ENCODE data around the gene GAS2.

GAS2 gene

GRCh38 chr11:22780952-22781593 is 114.7 kb downstream of the GAS2 start:
- Histone ChIP-seq H2AFZ (ENCODE audit: low read length) (no peak overlapping the region), H3K4me1 (ENCODE audit: low read length) (peaks cover 31% of the 10 kb centered on the region), H3K4me2 (ENCODE audit: low read depth, low read length) (no peak overlapping the region), H3K27me3 (replicated peaks; ENCODE audit: insufficient read depth, low read length) (no peaks in the 10 kb centered on the region), H3K36me3 (replicated peaks; ENCODE audit: insufficient read depth, low read length) (no peaks in the 10 kb centered on the region), H3K9me3 (replicated peaks; ENCODE audit: insufficient read depth, low read length) (no peaks in the 10 kb centered on the region), H3K27ac (ENCODE audit: low read length) (no peak overlapping the region), H3K79me2 (ENCODE audit: low read length) (peaks cover 66% of the 10 kb centered on the region), H3F3A (ENCODE audit: insufficient read depth, low read length) (peaks cover 18% of the 10 kb centered on the region), H4K20me1 (ENCODE audit: insufficient read depth, low read length) (no peaks in the 10 kb centered on the region), H3K9me2 (replicated peaks; ENCODE audit: insufficient read depth, low read length) (no peaks in the 10 kb centered on the region), H3K4me3 (ENCODE audit: low read length) (no peak overlapping the region), H3K9ac (ENCODE audit: low read length) (no peak overlapping the region)
- TF ChIP-seq EZH2 (optimal IDR thresholded peaks at IDR 0.05; ENCODE audit: low read depth, low read length) (no peak), EZH2phosphoT487 (IDR thresholded peaks at IDR 0.05; ENCODE audit: low read length) (no peak), CTCF (IDR thresholded peaks at IDR 0.05; ENCODE audit: low read length) (no peak)
- peak; percentile 37 for DNase-seq

- Histone ChIP-seq H3K27me3 (replicated peaks; ENCODE audit: insufficient read depth, low read length) (no peaks in the 10 kb centered on the region), H4K20me1 (ENCODE audit: insufficient read depth, low read length) (no peaks in the 10 kb centered on the region), H2AFZ (ENCODE audit: low read length) (no peak overlapping the region), H3K4me3 (ENCODE audit: low read length) (no peak overlapping the region), H3K9me2 (replicated peaks; ENCODE audit: insufficient read depth, low read length) (no peaks in the 10 kb centered on the region), H3K79me2 (ENCODE audit: low read length) (peaks cover 63% of the 10 kb centered on the region), H3K9ac (ENCODE audit: low read length) (peak overlapping the region; percentile 41; the same call in 1 of the 2 replicates), H3K36me3 (replicated peaks; ENCODE audit: insufficient read depth, low read length) (no peaks in the 10 kb centered on the region), H3K4me2 (ENCODE audit: low read depth, low read length) (peak overlapping the region; percentile 85), H3K4me1 (ENCODE audit: low read length) (peaks cover 42% of the 10 kb centered on the region), H3K9me3 (replicated peaks; ENCODE audit: insufficient read depth, low read length) (no peaks in the 10 kb centered on the region), H3F3A (ENCODE audit: insufficient read depth, low read length) (peaks cover 31% of the 10 kb centered on the region), H3K27ac (ENCODE audit: low read length) (peak overlapping the region; percentile 66; the same call in 1 of the 2 replicates)
- DNase-seq = no peak
- TF ChIP-seq EZH2phosphoT487 (IDR thresholded peaks at IDR 0.05; ENCODE audit: low read length) = no peak
- TF ChIP-seq EZH2 (optimal IDR thresholded peaks at IDR 0.05; ENCODE audit: low read depth, low read length) = no peak
- no peak for TF ChIP-seq CTCF (IDR thresholded peaks at IDR 0.05; ENCODE audit: low read length)
Measured at GRCh38 chr11:22785251-22785650, 118.8 kb downstream of the GAS2 start.

- Histone ChIP-seq H3K36me3 (replicated peaks; ENCODE audit: insufficient read depth, low read length) (no peaks in the 10 kb centered on the region), H3K4me3 (ENCODE audit: low read length) (peak overlapping the region; percentile 37), H3F3A (ENCODE audit: insufficient read depth, low read length) (peaks cover 24% of the 10 kb centered on the region), H3K79me2 (ENCODE audit: low read length) (peaks cover 58% of the 10 kb centered on the region), H3K27me3 (replicated peaks; ENCODE audit: insufficient read depth, low read length) (no peaks in the 10 kb centered on the region), H3K27ac (ENCODE audit: low read length) (peak overlapping the region; percentile 66), H4K20me1 (ENCODE audit: insufficient read depth, low read length) (no peaks in the 10 kb centered on the region), H3K4me1 (ENCODE audit: low read length) (peaks cover 32% of the 10 kb centered on the region), H2AFZ (ENCODE audit: low read length) (no peak overlapping the region), H3K4me2 (ENCODE audit: low read depth, low read length) (peak overlapping the region; percentile 85), H3K9me2 (replicated peaks; ENCODE audit: insufficient read depth, low read length) (no peaks in the 10 kb centered on the region), H3K9me3 (replicated peaks; ENCODE audit: insufficient read depth, low read length) (no peaks in the 10 kb centered on the region), H3K9ac (ENCODE audit: low read length) (peak overlapping the region; percentile 41; the same call in 1 of the 2 replicates)
- DNase-seq = peak; percentile 78
- TF ChIP-seq EZH2 (optimal IDR thresholded peaks at IDR 0.05; ENCODE audit: low read depth, low read length) (no peak), EZH2phosphoT487 (IDR thresholded peaks at IDR 0.05; ENCODE audit: low read length) (no peak), CTCF (IDR thresholded peaks at IDR 0.05; ENCODE audit: low read length) (no peak)
Measured at GRCh38 chr11:22786475-22786874, 120.1 kb downstream of the GAS2 start.
